NCI-H2171 (cell line): Measurements from ENCODE around the gene RIIAD1.
"Not testable (repeated sequence)": the region's sequence is repeated elsewhere in the genome, so short reads cannot be mapped to it uniquely, and the experiment has no call there.

ENCODE experiments used
- DNase-seq: peaks from one replicate; lab custom pipeline; 2025; lab: John Stamatoyannopoulos, UW

The RIIAD1 gene

DNA sequence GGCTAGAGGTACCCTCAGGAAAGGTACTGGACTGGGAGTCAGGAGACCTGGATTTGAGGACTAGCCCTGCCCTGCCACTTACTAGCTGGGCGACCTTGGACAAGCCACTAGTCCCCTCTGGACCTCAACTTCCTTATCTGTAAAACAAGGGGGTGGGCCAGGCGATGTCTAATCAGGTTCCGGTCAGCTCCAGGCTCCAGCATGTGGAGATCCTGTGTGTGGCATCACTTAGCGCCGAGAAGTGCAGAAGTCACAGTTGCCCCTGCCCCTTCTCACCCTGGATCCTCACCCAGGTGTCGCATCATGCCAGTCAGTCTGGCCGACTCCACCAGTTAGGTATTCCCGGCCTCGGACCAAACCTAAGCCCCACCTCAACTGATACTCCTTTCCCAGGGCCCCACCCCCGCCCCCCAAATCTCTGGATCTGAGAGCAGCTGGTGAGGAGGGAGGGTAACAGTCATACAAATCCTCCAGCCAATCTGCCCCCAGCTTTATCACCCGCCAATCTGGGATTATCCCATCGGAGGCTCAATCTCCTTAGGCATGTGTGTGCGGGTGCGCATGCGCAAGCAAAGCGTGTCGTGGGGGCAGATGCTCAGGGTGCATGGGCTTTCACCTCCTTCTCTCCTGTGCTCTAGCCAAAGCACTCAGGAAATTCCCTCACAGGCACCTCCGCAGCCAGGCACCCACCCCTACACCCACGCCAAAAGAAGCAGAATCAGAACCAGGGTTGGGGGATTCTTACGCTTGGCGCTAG is 10.1 kb upstream of the RIIAD1 start:
- DNase-seq = no peak

- DNase-seq = no peak
These were observed 9.4 kb upstream of the RIIAD1 start for GRCh38 chr1:151711951-151712350.

DNA sequence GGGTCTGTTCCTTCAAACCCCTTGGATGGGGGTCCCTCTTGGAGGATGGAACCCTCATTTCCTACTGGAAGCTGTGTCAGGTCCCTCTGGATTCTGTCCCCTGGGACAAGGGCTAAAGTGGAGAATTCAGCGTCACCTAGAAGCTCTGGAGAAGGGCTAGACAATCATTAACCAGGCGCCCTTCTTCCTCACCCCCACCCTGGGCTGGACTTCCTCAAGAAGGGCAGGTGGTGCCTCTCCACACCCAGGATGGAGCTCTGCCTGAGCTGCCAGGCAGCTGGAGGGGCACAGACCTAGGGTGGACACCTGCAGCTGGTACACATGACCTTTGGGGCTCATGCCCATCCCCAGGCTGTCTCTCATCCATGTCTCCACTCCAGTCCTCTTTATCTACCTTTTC is 8.3 kb upstream of the RIIAD1 start:
- DNase-seq = no peak

DNA sequence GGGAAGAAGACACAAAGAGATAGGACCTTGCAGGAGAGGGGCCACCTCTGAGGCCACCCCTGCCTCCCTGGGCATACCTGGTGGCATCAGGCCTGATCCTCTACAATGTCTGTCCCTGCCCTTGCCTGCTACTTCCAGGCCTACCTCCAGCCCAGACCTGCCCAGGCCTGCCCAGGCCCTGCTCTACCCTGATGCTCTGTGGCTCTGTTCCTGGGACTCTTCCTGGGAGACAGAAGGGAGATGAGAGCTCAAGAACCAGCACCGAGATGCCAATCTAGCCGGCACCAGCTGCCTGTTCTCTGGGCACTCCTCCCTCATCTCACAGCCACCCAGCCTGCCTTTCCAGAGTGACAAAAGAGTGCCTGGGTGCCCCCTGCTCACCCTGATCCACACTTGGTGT is 7.4 kb upstream of the RIIAD1 start:
- peak; percentile 51 for DNase-seq

DNA sequence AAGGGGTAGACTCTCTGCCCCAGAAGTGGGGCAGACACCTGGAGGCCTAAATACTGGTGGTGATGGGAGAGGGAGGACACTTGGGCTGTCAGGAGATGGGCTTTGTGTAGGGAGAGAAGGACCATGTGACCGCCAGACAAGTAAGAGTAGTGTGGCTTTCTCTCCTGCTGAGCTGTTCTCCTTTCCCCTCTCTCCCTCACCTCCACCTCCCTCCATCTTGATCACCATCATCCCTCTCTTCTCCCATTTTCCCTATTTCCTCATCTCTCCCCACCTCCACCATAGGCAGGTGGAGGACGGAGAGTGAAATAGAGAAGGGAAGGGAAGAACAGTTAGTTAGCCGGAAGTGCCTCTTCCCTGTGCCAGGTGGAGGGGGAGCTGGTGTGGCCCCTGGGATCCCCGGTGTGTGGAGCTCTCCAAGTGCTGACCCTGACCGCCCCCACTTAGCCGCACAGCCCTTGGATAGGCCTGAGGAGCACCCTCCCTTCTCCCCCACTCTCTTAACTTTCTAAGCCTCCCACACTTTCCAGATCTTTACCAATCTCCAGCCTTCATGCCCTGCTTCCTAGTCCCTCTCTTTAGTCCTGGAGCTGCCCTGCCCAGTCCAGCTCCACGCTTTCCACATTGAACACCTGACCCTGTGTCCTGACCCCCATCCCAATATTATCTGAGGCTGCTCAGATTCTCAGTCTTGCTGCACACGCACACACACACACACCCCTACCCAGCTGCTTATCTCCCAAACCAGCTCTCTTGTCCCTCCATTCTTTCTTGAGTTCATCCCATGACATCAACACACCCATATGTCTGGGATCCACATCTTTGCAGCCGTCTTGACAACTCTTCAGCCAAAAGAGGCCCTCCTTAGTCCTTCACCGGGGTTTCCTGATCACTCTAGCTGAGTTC is 6.2 kb upstream of the RIIAD1 start:
- no peak for DNase-seq

GRCh38 chr1:151715726-151716404 is 5.5 kb upstream of the RIIAD1 start:
- DNase-seq = peak; percentile 70

- no peak for DNase-seq
These were observed 4.9 kb upstream of the RIIAD1 start for GRCh38 chr1:151716405-151716762.

- peak; percentile 98 for DNase-seq
These were observed 4.3 kb upstream of the RIIAD1 start, which contains the start of gene CELF3 for GRCh38 chr1:151716771-151717631. CELF3 (minus strand) TSS chr1:151716803; CDS start chr1:151716020, 783 bp downstream.

- DNase-seq = no peak
These were observed 3.3 kb upstream of the RIIAD1 start for GRCh38 chr1:151718011-151718431.

- no peak for DNase-seq
These were observed 2.7 kb upstream of the RIIAD1 start for GRCh38 chr1:151718666-151719065.

DNA sequence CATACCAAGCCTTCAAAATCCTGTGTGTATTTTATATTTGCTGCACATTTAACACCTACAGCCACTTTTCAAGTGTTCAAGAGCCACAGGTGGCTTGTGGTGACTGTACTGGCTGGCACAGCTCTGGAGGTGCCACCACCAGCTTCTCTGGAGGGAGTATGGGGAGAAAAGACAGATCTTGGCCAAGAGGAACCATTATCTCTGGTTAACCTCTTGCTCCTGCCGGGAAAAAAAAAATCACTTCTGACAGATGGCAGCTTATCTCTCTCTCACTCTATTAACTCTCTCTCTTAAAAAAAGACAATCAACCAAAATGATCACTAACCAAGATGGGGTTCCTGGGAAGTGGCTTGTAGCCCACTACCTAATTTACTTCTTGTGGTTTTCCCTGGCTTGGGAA is 1.2 kb upstream of the RIIAD1 start:
- DNase-seq = peak; percentile 49

DNA sequence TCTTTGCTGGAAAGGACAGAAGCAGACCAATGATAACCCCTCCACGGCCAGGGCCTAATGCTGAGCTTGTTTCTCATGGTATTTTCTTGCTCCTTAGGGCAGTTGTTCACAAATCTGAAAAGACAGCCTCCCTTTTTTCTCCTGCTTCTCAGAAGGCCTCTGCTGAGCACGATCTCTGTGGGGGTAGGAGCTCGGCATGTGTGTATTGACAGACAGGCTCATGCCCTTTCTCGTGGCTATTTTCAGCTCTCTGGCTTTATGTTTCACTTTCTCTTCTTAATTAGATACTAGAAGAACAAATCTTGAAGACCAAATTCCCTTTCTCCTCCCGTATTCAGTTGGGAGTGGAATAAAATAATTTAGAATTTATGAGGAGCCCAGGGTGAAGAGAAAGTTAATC is 768 bp upstream of the RIIAD1 start:
- DNase-seq = no peak

DNA sequence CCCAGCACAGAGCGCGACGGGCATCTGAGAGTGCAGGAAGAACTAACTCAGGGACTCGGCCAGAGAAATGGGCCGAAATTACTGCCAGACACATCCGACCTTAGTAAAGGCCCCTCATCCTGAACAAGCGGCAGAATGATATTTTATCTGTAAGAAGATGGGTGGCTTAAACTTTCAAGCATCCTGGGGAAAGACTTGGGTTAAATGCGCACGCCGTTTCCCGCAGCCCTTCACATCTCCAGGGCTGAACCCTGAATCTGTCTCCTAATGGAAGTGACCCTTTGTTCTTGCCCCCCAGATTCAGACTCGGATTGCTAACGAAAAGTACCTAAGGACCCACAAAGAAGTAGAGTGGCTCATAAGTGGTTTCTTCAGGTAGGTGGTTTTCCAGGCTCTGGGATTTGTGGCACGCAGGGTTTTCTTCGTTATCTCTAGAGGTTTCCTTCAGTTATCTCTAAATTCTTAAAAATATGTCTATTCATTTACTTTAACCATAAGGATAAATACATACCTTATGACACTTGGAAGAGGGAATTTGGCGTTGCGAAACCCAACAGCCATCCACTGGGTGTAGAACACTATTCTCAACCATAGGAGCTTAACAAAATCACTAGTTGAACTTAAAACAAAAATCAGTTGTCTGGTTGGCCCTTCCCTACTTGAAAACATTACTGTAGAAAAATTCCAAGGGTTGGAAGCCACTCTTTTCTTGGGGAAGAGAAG is 627 bp downstream of the RIIAD1 start:
- DNase-seq = no peak

- no peak for DNase-seq
These were observed 2.5 kb downstream of the RIIAD1 start for GRCh38 chr1:151723726-151724370.

- no peak for DNase-seq
These were observed 7.1 kb downstream of the RIIAD1 start for GRCh38 chr1:151728151-151729054.

GRCh38 chr1:151729157-151729965 is 8.0 kb downstream of the RIIAD1 start:
- no peak for DNase-seq

DNA sequence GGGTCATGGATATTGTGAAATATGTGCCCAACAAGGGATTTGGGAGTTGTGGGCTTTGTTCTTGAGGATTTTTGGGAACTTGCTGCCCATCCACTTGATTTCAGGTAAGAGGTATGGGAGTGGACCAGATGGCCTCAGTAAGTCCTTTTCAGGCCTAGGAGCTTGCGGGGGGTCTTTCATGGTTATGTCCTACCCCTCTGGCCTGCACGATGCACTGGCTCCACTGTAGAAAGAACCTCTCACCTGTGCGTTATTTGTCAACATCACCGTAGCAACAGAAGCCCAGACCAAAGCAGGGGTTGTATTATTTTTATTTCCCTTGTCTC is 8.6 kb downstream of the RIIAD1 start:
- no peak for DNase-seq

GRCh38 chr1:151733126-151733525 is 11.8 kb downstream of the RIIAD1 start:
- no peak for DNase-seq

DNA sequence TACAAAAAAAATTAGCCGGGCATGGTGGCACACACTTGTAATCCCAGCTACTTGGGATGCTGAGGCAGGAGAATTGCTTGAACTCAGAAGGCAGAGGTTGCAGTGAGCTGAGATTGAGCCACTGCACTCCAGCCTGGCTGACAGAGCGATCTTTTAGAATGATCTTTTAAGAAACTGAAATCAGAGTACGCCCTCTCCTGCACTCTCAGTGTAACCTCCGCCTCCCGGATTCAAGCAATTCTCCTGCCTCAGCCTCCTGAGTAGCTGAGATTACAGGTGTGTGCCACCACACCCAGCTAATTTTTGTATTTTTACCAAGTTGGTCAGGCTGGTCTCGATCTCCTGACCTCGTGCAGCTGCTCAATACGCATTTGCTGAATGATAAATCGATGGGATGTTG is 12.7 kb downstream of the RIIAD1 start:
- DNase-seq = not testable (repeated sequence)
